COLO668 (cell line): Measurements from ENCODE around the gene ANAPC7.
"Not testable (repeated sequence)": the region's sequence is repeated elsewhere in the genome, so short reads cannot be mapped to it uniquely, and the experiment has no call there.

Experiments used
- DNase-seq: peaks from one replicate; lab custom pipeline; 2025; ENCODE audit not compliant: unreplicated experiment; lab: John Stamatoyannopoulos, UW

The ANAPC7 gene

DNA sequence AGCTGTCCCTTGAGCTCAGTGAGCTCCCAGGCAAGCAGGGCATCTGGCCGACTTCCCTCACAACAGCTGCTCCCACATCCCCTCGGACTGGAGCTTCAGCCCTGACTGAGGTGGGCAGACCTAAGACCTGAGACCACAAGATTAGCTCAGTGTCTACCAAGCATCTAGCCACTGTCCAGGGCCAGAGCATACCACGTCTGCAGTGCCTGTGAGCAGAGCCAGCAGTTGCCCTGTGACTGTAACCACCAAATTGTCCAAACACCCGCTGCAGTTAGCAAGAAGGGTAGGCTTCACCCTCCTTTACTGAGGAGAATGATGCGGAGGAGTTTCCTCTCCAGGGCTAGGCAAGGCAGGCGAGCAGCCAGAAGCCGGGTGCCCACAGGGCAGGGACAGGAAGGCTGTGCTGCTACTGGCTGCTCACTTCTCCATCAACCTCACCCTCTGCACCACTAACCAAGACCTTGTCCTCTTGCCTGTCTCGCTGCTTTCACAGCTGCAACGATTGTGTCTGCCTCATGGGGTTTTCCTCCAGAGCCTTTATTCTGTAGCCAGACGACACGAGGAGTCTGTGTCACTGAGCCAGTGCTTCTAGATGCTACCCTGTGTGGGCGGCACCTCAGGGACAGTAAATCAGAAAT, 53.9 kb downstream of the ANAPC7 start:
- DNase-seq = no peak

DNA sequence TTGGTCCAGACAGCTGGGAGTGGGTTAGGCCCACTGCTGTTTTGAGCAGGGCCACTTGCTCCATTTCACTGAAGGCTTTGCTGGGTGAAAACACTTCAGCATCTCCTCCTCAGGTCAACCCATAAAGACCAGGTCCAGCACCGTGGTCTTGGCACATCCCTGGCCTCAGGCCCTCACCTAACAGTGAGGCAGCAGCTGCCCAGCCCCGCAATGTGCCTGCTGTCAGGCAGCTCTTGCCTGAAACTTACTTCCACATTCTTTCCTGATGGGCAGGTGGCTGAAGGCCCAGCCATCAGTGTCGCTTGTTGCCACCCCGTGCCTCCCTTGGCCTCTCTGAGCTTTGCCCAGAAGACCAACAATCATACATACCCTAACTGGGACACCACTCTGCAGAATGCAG, 54.4 kb downstream of the ANAPC7 start:
- DNase-seq = no peak

- DNase-seq = no peak
These were observed 55.0 kb downstream of the ANAPC7 start for GRCh38 chr12:110348431-110349059.

DNA sequence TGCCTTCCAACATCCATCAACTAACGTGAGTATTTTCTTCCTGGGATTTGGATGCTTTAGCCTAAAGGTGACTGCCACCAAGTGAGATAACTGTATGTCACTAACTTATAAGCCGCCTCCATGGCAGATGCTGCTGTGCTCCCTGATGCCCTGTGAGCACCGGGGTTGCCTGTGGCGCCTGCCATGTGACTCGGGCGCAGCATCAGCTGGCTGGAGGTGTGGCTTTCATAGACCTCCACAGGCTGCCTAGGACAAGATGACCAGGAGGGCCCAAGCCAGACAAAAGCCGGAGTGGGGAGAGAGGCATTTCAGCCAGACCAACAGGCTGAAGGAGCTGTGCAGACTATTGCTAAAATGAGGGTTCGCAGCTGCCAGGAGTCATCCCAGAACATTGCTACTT, 55.7 kb downstream of the ANAPC7 start:
- DNase-seq = no peak

GRCh38 chr12:110345963-110346362, 57.5 kb downstream of the ANAPC7 start:
- DNase-seq = no peak

GRCh38 chr12:110345176-110345661, 58.3 kb downstream of the ANAPC7 start:
- no peak for DNase-seq

DNA sequence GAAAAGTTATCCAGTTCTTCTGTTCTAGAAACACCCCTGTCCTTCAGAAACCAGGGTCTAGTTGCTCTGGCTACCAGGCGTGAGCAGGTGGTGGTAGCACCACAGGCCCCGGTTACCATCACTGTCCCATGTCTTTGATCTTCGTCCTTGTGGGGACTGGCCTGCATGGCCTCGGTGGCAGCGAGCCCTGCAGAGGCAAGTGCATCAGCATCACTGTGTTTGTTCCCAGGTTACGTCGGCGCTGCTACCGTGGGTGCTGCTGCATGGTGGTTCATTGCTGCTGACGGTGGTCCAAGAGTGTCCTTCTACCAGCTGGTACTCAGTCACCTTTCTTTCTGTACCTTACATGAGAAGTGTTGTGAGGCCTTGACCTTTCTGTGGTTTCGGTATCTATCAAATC, 58.9 kb downstream of the ANAPC7 start:
- no peak for DNase-seq

GRCh38 chr12:110343736-110344555, 59.6 kb downstream of the ANAPC7 start:
- DNase-seq = no peak

DNA sequence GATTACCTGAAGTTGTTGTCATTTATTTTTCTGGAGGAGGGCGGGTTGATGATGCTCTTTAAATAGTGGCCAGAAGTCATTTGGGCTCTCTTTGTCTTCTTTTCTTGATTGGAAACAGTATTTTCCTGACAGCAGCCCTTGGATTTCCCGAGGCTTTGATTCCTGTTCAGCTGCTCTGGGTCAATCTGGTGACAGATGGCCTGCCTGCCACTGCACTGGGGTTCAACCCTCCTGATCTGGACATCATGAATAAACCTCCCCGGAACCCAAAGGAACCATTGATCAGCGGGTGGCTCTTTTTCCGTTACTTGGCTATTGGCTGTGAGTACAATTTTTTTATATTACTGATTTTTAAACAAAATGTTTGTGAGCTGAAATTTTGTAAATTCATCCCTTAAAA, 60.4 kb downstream of the ANAPC7 start:
- no peak for DNase-seq

- DNase-seq = no peak
These were observed 61.4 kb downstream of the ANAPC7 start for GRCh38 chr12:110342157-110342556.

- no peak for DNase-seq
These were observed 62.8 kb downstream of the ANAPC7 start for GRCh38 chr12:110340706-110341105.

- DNase-seq = not testable (repeated sequence)
These were observed 63.2 kb downstream of the ANAPC7 start for GRCh38 chr12:110340261-110340660.

DNA sequence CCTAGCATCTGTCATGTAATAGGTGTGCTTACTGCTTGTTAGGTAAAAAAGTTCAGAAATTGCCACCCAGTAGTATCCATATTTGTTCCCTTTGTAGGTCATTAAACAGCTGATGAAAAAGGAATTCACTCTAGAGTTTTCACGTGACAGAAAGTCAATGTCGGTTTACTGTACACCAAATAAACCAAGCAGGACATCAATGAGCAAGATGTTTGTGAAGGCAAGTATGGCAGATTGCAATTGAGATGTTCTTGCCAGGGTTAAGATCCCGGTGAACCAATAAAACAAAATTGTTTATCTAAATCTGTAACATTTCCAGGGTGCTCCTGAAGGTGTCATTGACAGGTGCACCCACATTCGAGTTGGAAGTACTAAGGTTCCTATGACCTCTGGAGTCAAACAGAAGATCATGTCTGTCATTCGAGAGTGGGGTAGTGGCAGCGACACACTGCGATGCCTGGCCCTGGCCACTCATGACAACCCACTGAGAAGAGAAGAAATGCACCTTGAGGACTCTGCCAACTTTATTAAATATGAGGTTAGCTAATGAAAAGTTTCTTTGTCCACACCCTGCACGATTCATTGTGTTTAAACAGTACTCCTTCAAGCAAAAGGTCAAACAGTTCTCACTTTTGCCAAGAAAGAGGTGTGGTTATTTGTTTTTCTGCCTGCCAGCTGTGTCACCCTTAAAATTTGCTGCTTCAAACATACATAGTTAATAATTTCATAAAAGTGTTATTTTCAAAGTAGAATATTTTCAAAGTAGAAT, 64.1 kb downstream of the ANAPC7 start:
- no peak for DNase-seq

DNA sequence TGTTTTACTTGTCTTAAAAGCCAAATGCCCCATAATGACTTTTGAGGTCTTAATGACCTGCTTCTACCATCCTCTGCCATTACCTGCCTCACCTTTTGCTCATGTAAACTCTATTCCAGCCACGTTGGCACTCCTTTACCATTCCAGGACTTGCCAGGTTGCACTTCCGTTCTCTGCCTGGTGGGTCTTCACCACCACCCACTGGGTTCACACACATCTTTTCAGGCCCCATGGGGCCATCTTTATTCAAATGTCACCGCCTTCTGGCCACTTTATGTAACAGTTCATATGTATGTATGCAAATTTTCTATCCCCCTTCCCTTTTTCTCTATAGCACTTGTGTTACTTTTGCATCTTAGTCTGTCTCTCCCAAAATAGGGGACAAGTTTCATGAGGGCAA, 64.8 kb downstream of the ANAPC7 start:
- no peak for DNase-seq

DNA sequence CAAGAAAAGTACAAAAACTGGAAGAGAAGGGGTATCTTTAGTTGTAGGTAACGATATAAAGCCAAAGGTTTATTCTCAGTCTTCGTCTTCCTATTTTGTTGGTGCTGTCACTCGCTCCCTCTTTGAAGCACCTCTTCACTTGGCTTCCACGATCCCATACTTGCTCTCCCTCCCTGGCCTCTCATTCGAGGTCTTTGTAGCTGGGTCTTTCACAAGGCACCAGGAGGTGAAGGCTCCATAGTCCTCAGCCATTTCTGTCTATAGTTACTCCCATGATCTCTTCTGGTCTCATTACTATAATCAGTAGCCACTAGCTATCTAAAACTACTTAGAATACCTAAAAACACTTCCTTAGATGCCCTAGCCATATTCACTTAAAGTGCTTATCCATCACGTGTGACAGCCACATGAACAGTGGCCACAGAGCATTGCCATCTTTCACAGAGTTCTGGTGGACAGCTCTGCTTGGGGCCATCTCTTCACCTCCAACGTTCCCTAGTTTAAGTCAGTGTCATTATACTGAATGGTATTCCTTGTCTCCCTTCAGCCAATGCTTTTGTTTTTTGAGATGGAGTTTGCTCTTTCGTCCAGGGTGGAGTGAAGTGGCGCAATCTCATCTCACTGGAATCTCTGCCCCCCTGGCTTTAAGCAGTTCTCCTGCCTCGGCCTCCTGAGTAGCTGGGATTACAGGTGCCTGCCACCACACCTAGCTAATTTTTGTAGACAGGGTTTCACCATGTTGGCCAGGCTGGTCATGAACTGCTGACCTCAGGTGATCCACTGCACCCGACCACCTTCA, 65.4 kb downstream of the ANAPC7 start:
- no peak for DNase-seq

DNA sequence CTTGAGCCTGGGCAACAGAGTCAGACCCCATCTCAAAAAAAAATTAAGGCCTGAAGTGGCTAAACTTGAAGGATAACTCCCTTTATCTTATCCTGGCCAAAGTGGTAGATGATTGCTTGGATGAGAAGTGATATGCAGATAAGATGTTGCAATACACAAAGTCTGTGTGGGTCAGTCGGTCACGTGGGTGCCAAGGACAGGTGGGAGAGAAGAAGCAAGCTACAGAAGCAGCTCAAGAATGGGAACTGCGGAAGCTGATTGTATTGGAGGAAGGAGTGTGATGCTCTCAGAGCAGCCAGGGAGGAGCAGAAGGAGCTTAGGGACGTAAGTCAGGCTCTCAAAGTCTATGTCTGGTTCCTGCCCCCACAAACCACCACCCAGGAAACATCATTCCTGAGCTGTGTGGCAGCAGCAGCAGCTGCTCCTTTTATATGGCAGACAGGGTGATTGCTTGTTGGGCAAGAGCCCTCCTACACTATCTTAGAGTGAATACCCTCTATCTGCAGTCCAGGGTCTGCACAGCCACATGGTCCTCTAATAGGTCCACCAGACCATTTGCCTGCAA, 67.9 kb downstream of the ANAPC7 start:
- DNase-seq = no peak

GRCh38 chr12:110333201-110333600, 70.3 kb downstream of the ANAPC7 start:
- DNase-seq = no peak

- no peak for DNase-seq
These were observed 73.0 kb downstream of the ANAPC7 start for GRCh38 chr12:110330544-110330943.

- no peak for DNase-seq
These were observed 73.4 kb downstream of the ANAPC7 start for GRCh38 chr12:110330124-110330523.

- no peak for DNase-seq
These were observed 73.8 kb downstream of the ANAPC7 start for GRCh38 chr12:110329710-110330109.
